Measurements from ENCODE around the gene RLN3.

GRCh38 chr19:13995017-13995728 lies 32.8 kb upstream of the RLN3 start:
- TF ChIP-seq REST (IDR thresholded peaks at IDR 0.05; ENCODE audit: unreplicated experiment): no peak
- TF ChIP-seq, protein P1, sequence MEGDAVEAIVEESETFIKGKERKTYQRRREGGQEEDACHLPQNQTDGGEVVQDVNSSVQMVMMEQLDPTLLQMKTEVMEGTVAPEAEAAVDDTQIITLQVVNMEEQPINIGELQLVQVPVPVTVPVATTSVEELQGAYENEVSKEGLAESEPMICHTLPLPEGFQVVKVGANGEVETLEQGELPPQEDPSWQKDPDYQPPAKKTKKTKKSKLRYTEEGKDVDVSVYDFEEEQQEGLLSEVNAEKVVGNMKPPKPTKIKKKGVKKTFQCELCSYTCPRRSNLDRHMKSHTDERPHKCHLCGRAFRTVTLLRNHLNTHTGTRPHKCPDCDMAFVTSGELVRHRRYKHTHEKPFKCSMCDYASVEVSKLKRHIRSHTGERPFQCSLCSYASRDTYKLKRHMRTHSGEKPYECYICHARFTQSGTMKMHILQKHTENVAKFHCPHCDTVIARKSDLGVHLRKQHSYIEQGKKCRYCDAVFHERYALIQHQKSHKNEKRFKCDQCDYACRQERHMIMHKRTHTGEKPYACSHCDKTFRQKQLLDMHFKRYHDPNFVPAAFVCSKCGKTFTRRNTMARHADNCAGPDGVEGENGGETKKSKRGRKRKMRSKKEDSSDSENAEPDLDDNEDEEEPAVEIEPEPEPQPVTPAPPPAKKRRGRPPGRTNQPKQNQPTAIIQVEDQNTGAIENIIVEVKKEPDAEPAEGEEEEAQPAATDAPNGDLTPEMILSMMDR (conservative IDR thresholded peaks at IDR 0.05; ENCODE audit: low read depth in 2 of 2): no peak
